SK-N-SH (cell line): Measurements from ENCODE around the gene DHX57. TPM values are rescaled to one million over a fixed set of nuclear protein-coding genes. Genes with fewer than 3 reads are reported as not detected.

Experiments
- CTCF ChIA-PET: fragments of 300-600, 350-600 bp; formaldehyde crosslinking; extraction: SDS; loops from one replicate; lab custom pipeline; 2021; lab: Yijun Ruan, JAX
- POLR2A ChIA-PET: fragments of 350-600 bp; sonication (Branson Sonifier 250); formaldehyde crosslinking; extraction: SDS; loops from one replicate; lab custom pipeline; 2020; ENCODE audit warnings: antibody characterized with exemption, inconsistent platforms; lab: Yijun Ruan, JAX
- DNase-seq: peaks from one replicate; pipeline ENCODE4 v3.0.0; 2012
- H2AFZ ChIP-seq: fragments of 200-600 bp; sonication (generic); 2 replicates; pipeline ENCODE4 v1.8.1; 2016; ENCODE audit warnings: antibody characterized with exemption, mild to moderate bottlenecking, low read depth
- H3F3A ChIP-seq: fragments of 200-600 bp; sonication (generic); replicated peaks from 2 replicates; pipeline ENCODE3; 2016; ENCODE audit warnings: antibody characterized with exemption, mild to moderate bottlenecking; ENCODE audit not compliant: insufficient read depth
- H3K27ac ChIP-seq, 2 experiments: fragments of 200-500 bp in 1 of 2; fragments of 200-600 bp in 1 of 2; sonication (Bioruptor generic) in 1 of 2; sonication (generic), shearing (Covaris generic) in 1 of 2; 2 replicates each; pipeline versions ENCODE4 v1.5.1 to v1.6.1; 2014 to 2016; ENCODE audit warnings: low read depth in 2 of 2, inconsistent platforms in 1 of 2, low read length in 1 of 2, mild to moderate bottlenecking in 1 of 2, mixed read lengths in 1 of 2
- H3K27me3 ChIP-seq: fragments of 200-600 bp; sonication (generic), shearing (Covaris generic); 2 replicates; pipeline ENCODE4 v1.6.1; 2016; ENCODE audit warnings: mixed run types; ENCODE audit not compliant: insufficient read depth
- H3K36me3 ChIP-seq, 2 experiments: fragments of 200-500 bp in 1 of 2; fragments of 200-600 bp in 1 of 2; sonication (Bioruptor generic) in 1 of 2; sonication (generic) in 1 of 2; replicated peaks in 1 of 2; 2 replicates each; pipeline versions ENCODE3 to v1.5.1; 2014 to 2016; ENCODE audit warnings: low read length in 1 of 2, mild to moderate bottlenecking in 1 of 2; ENCODE audit not compliant: insufficient read depth in 2 of 2, control insufficient read depth in 1 of 2
- H3K4me1 ChIP-seq, 2 experiments: fragments of 200-500 bp in 1 of 2; fragments of 200-600 bp in 1 of 2; sonication (Bioruptor generic) in 1 of 2; sonication (generic), shearing (Covaris generic) in 1 of 2; 2 replicates each; pipeline versions ENCODE4 v1.5.1 to v1.6.1; 2014 to 2016; ENCODE audit warnings: low read depth in 1 of 2, low read length in 1 of 2, mixed run types in 1 of 2; ENCODE audit not compliant: insufficient read depth in 2 of 2, control insufficient read depth in 1 of 2
- H3K4me2 ChIP-seq: fragments of 200-600 bp; sonication (generic), shearing (Covaris generic); 2 replicates; pipeline ENCODE4 v1.6.1; 2017; ENCODE audit warnings: mixed run types
- H3K4me3 ChIP-seq, 2 experiments: fragments of 200-500 bp in 1 of 2; fragments of 200-600 bp in 1 of 2; sonication (Bioruptor generic) in 1 of 2; sonication (generic), shearing (Covaris generic) in 1 of 2; 2 replicates each; pipeline versions ENCODE4 v1.5.1 to v1.8.1; 2014 to 2016; ENCODE audit warnings: low read depth in 2 of 2, inconsistent platforms in 1 of 2, low read length in 1 of 2, mild to moderate bottlenecking in 1 of 2, mixed read lengths in 1 of 2, moderate library complexity in 1 of 2
- H3K79me2 ChIP-seq: fragments of 200-600 bp; sonication (generic); 2 replicates; pipeline ENCODE4 v1.8.1; 2017; ENCODE audit warnings: mild to moderate bottlenecking; ENCODE audit not compliant: insufficient read depth
- H3K9ac ChIP-seq: fragments of 200-600 bp; sonication (generic); 2 replicates; pipeline ENCODE4 v1.6.1; 2017; ENCODE audit warnings: mixed run types
- H3K9me2 ChIP-seq: fragments of 200-600 bp; sonication (generic); 2 replicates; pipeline ENCODE4 v1.6.1; 2017; ENCODE audit warnings: mixed run types
- H3K9me3 ChIP-seq: fragments of 200-600 bp; sonication (generic); 2 replicates; pipeline ENCODE4 v1.6.1; 2017; ENCODE audit warnings: mixed run types, mild to moderate bottlenecking, moderate library complexity
- H4K20me1 ChIP-seq: fragments of 200-600 bp; sonication (generic); 2 replicates; pipeline ENCODE4 v1.6.1; 2017; ENCODE audit warnings: mild to moderate bottlenecking, mixed run types; ENCODE audit not compliant: insufficient read depth
- EP300 ChIP-seq, 2 experiments: IDR thresholded peaks; 2 replicates each; pipeline versions ENCODE4 v1.4.0 to v1.6.1; 2012; ENCODE audit warnings: borderline replicate concordance in 1 of 2, low read depth in 1 of 2, low read length in 1 of 2
- FOSL2 ChIP-seq: IDR thresholded peaks from 2 replicates; pipeline ENCODE4 v1.4.0; 2012; ENCODE audit warnings: low read depth, mild to moderate bottlenecking, moderate library complexity, borderline replicate concordance
- GATA2 ChIP-seq: sonication (generic); formaldehyde crosslinking; IDR thresholded peaks from 2 replicates; pipeline ENCODE4 v1.5.0; 2020; ENCODE audit warnings: mild to moderate bottlenecking, missing genetic modification reagents
- JUND ChIP-seq: IDR thresholded peaks from 2 replicates; pipeline ENCODE4 v1.4.0; 2012
- MXI1 ChIP-seq: IDR thresholded peaks from 2 replicates; pipeline ENCODE4 v1.6.1; 2012; ENCODE audit warnings: mild to moderate bottlenecking, low read depth, low read length, improper control_type of control experiment
- NFIC ChIP-seq: IDR thresholded peaks from 2 replicates; pipeline ENCODE4 v1.4.0; 2012; ENCODE audit warnings: borderline replicate concordance
- NRF1 ChIP-seq: IDR thresholded peaks from 2 replicates; pipeline ENCODE4 v1.6.1; 2012; ENCODE audit warnings: low read depth, mild to moderate bottlenecking, low read length
- RCOR1 ChIP-seq: fragments of 150-350 bp; IDR thresholded peaks from 2 replicates; pipeline ENCODE4 v1.6.1; 2017; ENCODE audit warnings: antibody characterized with exemption, low read length
- RFX5 ChIP-seq: IDR thresholded peaks from 2 replicates; pipeline ENCODE4 v1.6.1; 2012; ENCODE audit warnings: mild to moderate bottlenecking, improper control_type of control experiment, low read length
- TEAD4 ChIP-seq: IDR thresholded peaks from 2 replicates; pipeline ENCODE4 v1.4.0; 2012; ENCODE audit warnings: mild to moderate bottlenecking, borderline replicate concordance; ENCODE audit not compliant: insufficient read depth
- WGBS: methylation state at CpG from one replicate; pipeline ENCODE4 v1.1.6; 2017; ENCODE audit warnings: low lambda C conversion rate; 5-methylcytosine and 5-hydroxymethylcytosine counted together
- polyA plus RNA-seq, 3 experiments: library from polyadenylated mRNA; depleted of rRNA; stranded (reverse); fragments of >200 nt; gene quantifications; 2 replicates each; pipeline ENCODE4 v1.2.3, GENCODE V29; 2012
- TF ChIP-seq, protein P1 (sequence below): IDR thresholded peaks from 2 replicates; pipeline ENCODE4 v1.4.0; 2012; ENCODE audit warnings: low read depth
- TF ChIP-seq, protein P2 (sequence below): fragments of 150-350 bp; IDR thresholded peaks from 2 replicates; pipeline ENCODE4 v1.6.1; 2017; ENCODE audit warnings: antibody characterized with exemption, low read length, low read depth, borderline replicate concordance
- TF ChIP-seq, protein P3 (sequence below): IDR thresholded peaks from 2 replicates; pipeline ENCODE4 v1.6.1; 2012; ENCODE audit warnings: mild to moderate bottlenecking, low read depth, low read length, moderate library complexity
- TF ChIP-seq, protein P4 (sequence below): IDR thresholded peaks from 2 replicates; pipeline ENCODE4 v1.4.0; 2012; ENCODE audit warnings: low read depth, borderline replicate concordance
- TF ChIP-seq, protein P5 (sequence below): fragments of 150-350 bp; IDR thresholded peaks from 2 replicates; pipeline ENCODE4 v1.6.1; 2016; ENCODE audit warnings: mild to moderate bottlenecking, low read depth, low read length

Gene DHX57
- polyA plus RNA-seq, 1 of the 3 experiments (the other 2 are of a cell fraction) = 12.3 TPM

DNA sequence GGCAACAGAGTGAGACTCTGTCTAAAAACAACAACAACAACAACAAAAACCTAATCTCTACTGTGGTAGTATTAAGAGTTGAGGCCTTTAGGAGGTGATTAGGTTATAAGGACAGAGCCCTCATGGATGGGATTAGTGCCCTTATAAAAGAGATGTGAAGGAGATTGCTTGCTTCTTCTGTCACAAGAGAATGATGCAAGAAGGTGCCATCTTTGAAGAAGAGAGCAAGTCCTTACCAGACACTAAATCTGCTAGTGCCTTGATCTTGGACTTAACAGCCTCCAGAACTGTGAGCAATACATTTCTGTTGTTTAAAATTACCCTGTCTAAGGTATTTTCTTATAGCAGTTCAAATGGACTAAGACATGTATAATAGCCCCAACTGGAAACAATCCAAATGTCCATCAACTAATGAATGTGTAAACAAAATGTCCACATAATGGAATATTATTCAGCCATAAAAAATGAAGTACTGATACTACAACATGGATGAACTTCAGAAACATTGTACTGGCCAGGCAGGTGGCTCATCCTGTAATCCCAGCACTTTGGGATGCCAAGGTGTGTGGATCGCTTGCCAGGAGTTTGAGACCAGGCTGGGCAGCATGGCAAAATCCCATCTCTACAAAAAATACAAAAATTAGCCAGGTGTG, 12.3 kb upstream of the DHX57 start:
- ChIA-PET POLR2A (no interaction called here), CTCF (interaction anchor here (0.9 kb wide), 1 partner anchor 60 kb away, joined by 3 read pairs; no protein-coding TSS in a partner anchor)
- peaks cover 0 to 4% of the 10 kb centered on the region in 2 experiments for H3K36me3 ChIP-seq
- DNase-seq = no peak
- H3K27ac ChIP-seq = no peak overlapping the region
- H3K9ac ChIP-seq = no peak overlapping the region
- no peaks in the 10 kb centered on the region for H3F3A ChIP-seq
- H3K9me3 ChIP-seq = no peaks in the 10 kb centered on the region
- no peaks in the 10 kb centered on the region for H3K27me3 ChIP-seq
- H3K4me2 ChIP-seq = no peak overlapping the region
- no peaks in the 10 kb centered on the region for H3K79me2 ChIP-seq
- H3K4me1 ChIP-seq = no peaks in the 10 kb centered on the region
- no peak for TF ChIP-seq FOSL2
- no peak for TF ChIP-seq RFX5
- no peak for TF ChIP-seq TEAD4
- TF ChIP-seq NFIC = no peak
- TF ChIP-seq, protein P1, sequence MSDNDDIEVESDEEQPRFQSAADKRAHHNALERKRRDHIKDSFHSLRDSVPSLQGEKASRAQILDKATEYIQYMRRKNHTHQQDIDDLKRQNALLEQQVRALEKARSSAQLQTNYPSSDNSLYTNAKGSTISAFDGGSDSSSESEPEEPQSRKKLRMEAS = no peak
- no peak overlapping the region for H3K4me3 ChIP-seq
- no peak overlapping the region for H2AFZ ChIP-seq
- H3K9me2 ChIP-seq = no peaks in the 10 kb centered on the region
- no peaks in the 10 kb centered on the region for H4K20me1 ChIP-seq
- whole genome bisulfite sequencing = 100% methylated on average over 1 of the region's 1 CpG

DNA sequence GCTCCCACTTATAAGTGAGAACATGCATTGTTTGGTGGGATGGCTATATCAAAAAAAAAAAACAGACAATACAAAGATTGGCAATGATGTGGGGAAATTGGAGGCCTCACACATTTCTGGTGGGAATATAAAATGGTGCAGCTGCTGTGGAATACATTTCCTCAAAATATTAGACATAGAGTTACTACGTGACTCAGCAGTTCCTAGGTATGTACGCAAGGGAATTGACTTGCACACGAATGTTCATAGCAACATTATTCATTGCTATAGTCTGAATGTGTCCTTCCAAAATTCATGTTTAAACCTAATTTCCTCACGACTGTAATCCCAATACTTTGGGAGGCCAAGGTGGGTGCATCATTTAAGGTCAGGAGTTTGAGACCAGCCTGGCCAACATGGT, 11.6 kb upstream of the DHX57 start:
- H3K4me1 ChIP-seq = no peaks in the 10 kb centered on the region
- no peaks in the 10 kb centered on the region for H3K9me3 ChIP-seq
- H3K27ac ChIP-seq = no peak overlapping the region
- ChIA-PET POLR2A (no interaction called here), CTCF (interaction anchor here (0.9 kb wide), 1 partner anchor 60 kb away, joined by 3 read pairs; no protein-coding TSS in a partner anchor)
- no peaks in the 10 kb centered on the region for H3F3A ChIP-seq
- H3K27me3 ChIP-seq = no peaks in the 10 kb centered on the region
- H3K4me2 ChIP-seq = no peak overlapping the region
- no peaks in the 10 kb centered on the region for H3K9me2 ChIP-seq
- WGBS = 90% methylated on average over 4 of the region's 4 CpGs
- no peaks in the 10 kb centered on the region for H4K20me1 ChIP-seq
- peaks cover 2 to 4% of the 10 kb centered on the region in 2 experiments for H3K36me3 ChIP-seq
- H3K79me2 ChIP-seq = no peaks in the 10 kb centered on the region
- H3K9ac ChIP-seq = no peak overlapping the region
- no peak for DNase-seq
- no peak overlapping the region for H2AFZ ChIP-seq
- H3K4me3 ChIP-seq = no peak overlapping the region
- TF ChIP-seq, protein P2, sequence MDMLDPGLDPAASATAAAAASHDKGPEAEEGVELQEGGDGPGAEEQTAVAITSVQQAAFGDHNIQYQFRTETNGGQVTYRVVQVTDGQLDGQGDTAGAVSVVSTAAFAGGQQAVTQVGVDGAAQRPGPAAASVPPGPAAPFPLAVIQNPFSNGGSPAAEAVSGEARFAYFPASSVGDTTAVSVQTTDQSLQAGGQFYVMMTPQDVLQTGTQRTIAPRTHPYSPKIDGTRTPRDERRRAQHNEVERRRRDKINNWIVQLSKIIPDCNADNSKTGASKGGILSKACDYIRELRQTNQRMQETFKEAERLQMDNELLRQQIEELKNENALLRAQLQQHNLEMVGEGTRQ = no peak
- TF ChIP-seq NRF1 (no peak), MXI1 (no peak), GATA2 (CRISPR knock-in tag) (no peak), RCOR1 (no peak), JUND (no peak), TEAD4 (no peak), EP300 (IDR thresholded peaks at IDR 0.05; ENCODE audit: borderline replicate concordance in 1 of 2, low read depth in 1 of 2, low read length in 1 of 2) (no peak)
- TF ChIP-seq, protein P3, sequence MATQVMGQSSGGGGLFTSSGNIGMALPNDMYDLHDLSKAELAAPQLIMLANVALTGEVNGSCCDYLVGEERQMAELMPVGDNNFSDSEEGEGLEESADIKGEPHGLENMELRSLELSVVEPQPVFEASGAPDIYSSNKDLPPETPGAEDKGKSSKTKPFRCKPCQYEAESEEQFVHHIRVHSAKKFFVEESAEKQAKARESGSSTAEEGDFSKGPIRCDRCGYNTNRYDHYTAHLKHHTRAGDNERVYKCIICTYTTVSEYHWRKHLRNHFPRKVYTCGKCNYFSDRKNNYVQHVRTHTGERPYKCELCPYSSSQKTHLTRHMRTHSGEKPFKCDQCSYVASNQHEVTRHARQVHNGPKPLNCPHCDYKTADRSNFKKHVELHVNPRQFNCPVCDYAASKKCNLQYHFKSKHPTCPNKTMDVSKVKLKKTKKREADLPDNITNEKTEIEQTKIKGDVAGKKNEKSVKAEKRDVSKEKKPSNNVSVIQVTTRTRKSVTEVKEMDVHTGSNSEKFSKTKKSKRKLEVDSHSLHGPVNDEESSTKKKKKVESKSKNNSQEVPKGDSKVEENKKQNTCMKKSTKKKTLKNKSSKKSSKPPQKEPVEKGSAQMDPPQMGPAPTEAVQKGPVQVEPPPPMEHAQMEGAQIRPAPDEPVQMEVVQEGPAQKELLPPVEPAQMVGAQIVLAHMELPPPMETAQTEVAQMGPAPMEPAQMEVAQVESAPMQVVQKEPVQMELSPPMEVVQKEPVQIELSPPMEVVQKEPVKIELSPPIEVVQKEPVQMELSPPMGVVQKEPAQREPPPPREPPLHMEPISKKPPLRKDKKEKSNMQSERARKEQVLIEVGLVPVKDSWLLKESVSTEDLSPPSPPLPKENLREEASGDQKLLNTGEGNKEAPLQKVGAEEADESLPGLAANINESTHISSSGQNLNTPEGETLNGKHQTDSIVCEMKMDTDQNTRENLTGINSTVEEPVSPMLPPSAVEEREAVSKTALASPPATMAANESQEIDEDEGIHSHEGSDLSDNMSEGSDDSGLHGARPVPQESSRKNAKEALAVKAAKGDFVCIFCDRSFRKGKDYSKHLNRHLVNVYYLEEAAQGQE = no peak
- TF ChIP-seq, protein P1 = no peak
- TF ChIP-seq, protein P4, sequence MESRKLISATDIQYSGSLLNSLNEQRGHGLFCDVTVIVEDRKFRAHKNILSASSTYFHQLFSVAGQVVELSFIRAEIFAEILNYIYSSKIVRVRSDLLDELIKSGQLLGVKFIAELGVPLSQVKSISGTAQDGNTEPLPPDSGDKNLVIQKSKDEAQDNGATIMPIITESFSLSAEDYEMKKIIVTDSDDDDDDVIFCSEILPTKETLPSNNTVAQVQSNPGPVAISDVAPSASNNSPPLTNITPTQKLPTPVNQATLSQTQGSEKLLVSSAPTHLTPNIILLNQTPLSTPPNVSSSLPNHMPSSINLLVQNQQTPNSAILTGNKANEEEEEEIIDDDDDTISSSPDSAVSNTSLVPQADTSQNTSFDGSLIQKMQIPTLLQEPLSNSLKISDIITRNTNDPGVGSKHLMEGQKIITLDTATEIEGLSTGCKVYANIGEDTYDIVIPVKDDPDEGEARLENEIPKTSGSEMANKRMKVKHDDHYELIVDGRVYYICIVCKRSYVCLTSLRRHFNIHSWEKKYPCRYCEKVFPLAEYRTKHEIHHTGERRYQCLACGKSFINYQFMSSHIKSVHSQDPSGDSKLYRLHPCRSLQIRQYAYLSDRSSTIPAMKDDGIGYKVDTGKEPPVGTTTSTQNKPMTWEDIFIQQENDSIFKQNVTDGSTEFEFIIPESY = no peak
- TF ChIP-seq, protein P5, sequence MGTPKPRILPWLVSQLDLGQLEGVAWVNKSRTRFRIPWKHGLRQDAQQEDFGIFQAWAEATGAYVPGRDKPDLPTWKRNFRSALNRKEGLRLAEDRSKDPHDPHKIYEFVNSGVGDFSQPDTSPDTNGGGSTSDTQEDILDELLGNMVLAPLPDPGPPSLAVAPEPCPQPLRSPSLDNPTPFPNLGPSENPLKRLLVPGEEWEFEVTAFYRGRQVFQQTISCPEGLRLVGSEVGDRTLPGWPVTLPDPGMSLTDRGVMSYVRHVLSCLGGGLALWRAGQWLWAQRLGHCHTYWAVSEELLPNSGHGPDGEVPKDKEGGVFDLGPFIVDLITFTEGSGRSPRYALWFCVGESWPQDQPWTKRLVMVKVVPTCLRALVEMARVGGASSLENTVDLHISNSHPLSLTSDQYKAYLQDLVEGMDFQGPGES = no peak
